ENCODE results near the gene STIM2.
"Not testable (repeated sequence)": the region's sequence is repeated elsewhere in the genome, so short reads cannot be mapped to it uniquely, and the experiment has no call there.

The STIM2 gene

GRCh38 chr4:26860157-26860921 is at the start of gene STIM2:
Gene STIM2, plus strand, starts transcription at chr4:26860841.
- peak; percentile 63 for DNase-seq (ENCODE audit: low read depth)

GRCh38 chr4:26811571-26811970 is 49.1 kb upstream of the STIM2 start:
- DNase-seq (ENCODE audit: low read depth), result not testable (repeated sequence)

GRCh38 chr4:26812049-26812714 is 48.5 kb upstream of the STIM2 start:
- DNase-seq (ENCODE audit: low read depth), result no peak

- no peak for DNase-seq (ENCODE audit: low read depth)
Observed at GRCh38 chr4:26813698-26814097, 46.9 kb upstream of the STIM2 start.

GRCh38 chr4:26815199-26815598 is 45.4 kb upstream of the STIM2 start:
- no peak for DNase-seq (ENCODE audit: low read depth)

GRCh38 chr4:26815706-26816105 is 44.9 kb upstream of the STIM2 start:
- no peak for DNase-seq (ENCODE audit: low read depth)

- no peak for DNase-seq (ENCODE audit: low read depth)
Observed at GRCh38 chr4:26819026-26819425, 41.6 kb upstream of the STIM2 start.

- no peak for DNase-seq (ENCODE audit: low read depth)
Observed at GRCh38 chr4:26819478-26820095, 41.1 kb upstream of the STIM2 start.

- DNase-seq (ENCODE audit: low read depth), result no peak
Observed at GRCh38 chr4:26820346-26820745, 40.3 kb upstream of the STIM2 start.

- DNase-seq (ENCODE audit: low read depth), result no peak
Observed at GRCh38 chr4:26821031-26821430, 39.6 kb upstream of the STIM2 start.

GRCh38 chr4:26821677-26822503 is 38.8 kb upstream of the STIM2 start:
- no peak for DNase-seq (ENCODE audit: low read depth)

- no peak for DNase-seq (ENCODE audit: low read depth)
Observed at GRCh38 chr4:26822546-26822945, 38.1 kb upstream of the STIM2 start.

- not testable (repeated sequence) for DNase-seq (ENCODE audit: low read depth)
Observed at GRCh38 chr4:26822974-26823373, 37.7 kb upstream of the STIM2 start.

GRCh38 chr4:26823583-26823982 is 37.1 kb upstream of the STIM2 start:
- DNase-seq (ENCODE audit: low read depth), result no peak

- DNase-seq (ENCODE audit: low read depth), result no peak
Observed at GRCh38 chr4:26824667-26825066, 36.0 kb upstream of the STIM2 start.

- no peak for DNase-seq (ENCODE audit: low read depth)
Observed at GRCh38 chr4:26826721-26827120, 33.9 kb upstream of the STIM2 start.

- not testable (repeated sequence) for DNase-seq (ENCODE audit: low read depth)
Observed at GRCh38 chr4:26827336-26827735, 33.3 kb upstream of the STIM2 start.

- no peak for DNase-seq (ENCODE audit: low read depth)
Observed at GRCh38 chr4:26827798-26828197, 32.8 kb upstream of the STIM2 start.

- DNase-seq (ENCODE audit: low read depth), result no peak
Observed at GRCh38 chr4:26829018-26829417, 31.6 kb upstream of the STIM2 start.

- no peak for DNase-seq (ENCODE audit: low read depth)
Observed at GRCh38 chr4:26830033-26830432, 30.6 kb upstream of the STIM2 start.

GRCh38 chr4:26830701-26831100 is 29.9 kb upstream of the STIM2 start:
- no peak for DNase-seq (ENCODE audit: low read depth)

- no peak for DNase-seq (ENCODE audit: low read depth)
Observed at GRCh38 chr4:26836539-26836938, 24.1 kb upstream of the STIM2 start.
